Esophagus (tissue), 2 donors: Measurements from ENCODE around the gene GDF7. TPM values are rescaled to one million over a fixed set of nuclear protein-coding genes. Genes with fewer than 3 reads are reported as not detected.

ENCODE experiments used
- H3K27ac ChIP-seq, 2 donors: one replicate each; pipeline ENCODE4 v1.5.1; 2013; ENCODE audit warnings: low read depth in 2 of 2, mild to moderate bottlenecking in 2 of 2, inconsistent platforms in 1 of 2, low read length in 1 of 2, moderate library complexity in 1 of 2
- H3K27me3 ChIP-seq, 2 donors: one replicate each; pipeline ENCODE4 v1.6.1; 2013; ENCODE audit warnings: low read length in 2 of 2, control low read depth in 1 of 2, mild to moderate bottlenecking in 1 of 2; ENCODE audit not compliant: insufficient read depth in 2 of 2, control insufficient read depth in 1 of 2
- H3K36me3 ChIP-seq, 2 donors: one replicate each; pipeline ENCODE4 v1.6.1; 2013; ENCODE audit warnings: low read length in 1 of 2; ENCODE audit not compliant: control insufficient read depth in 2 of 2, insufficient read depth in 2 of 2
- H3K4me1 ChIP-seq, 2 donors: one replicate each; pipeline ENCODE4 v1.6.1; 2013; ENCODE audit warnings: low read length in 1 of 2; ENCODE audit not compliant: control insufficient read depth in 2 of 2, insufficient read depth in 2 of 2
- H3K4me3 ChIP-seq, 2 donors: one replicate each; pipeline ENCODE4 v1.5.1; 2013; ENCODE audit warnings: low read length in 2 of 2, mild to moderate bottlenecking in 2 of 2, low read depth in 1 of 2, moderate library complexity in 1 of 2
- H3K9me3 ChIP-seq, 2 donors: one replicate each; pipeline ENCODE4 v1.6.1; 2013; ENCODE audit warnings: mild to moderate bottlenecking in 2 of 2, low read depth in 1 of 2, low read length in 1 of 2, moderate library complexity in 1 of 2; ENCODE audit not compliant: control insufficient read depth in 2 of 2, insufficient read depth in 1 of 2
- WGBS, 2 donors: extraction: QIAGEN DNeasy Blood & Tissue Kit; methylation state at CpG; one replicate each; pipeline ENCODE4 v1.1.7; 2013; 5-methylcytosine and 5-hydroxymethylcytosine counted together
- polyA plus RNA-seq, 2 donors: library from polyadenylated mRNA; stranded (reverse); fragments of 200-250 nt; gene quantifications; one replicate each; pipeline ENCODE4 v1.2.3, GENCODE V29; 2013
- donor health status: healthy with polysubstance abuse.
- donor health status: Bipolar disorder and iron deficiency.

GDF7 gene
- polyA plus RNA-seq, 2 donors, result 0.56 to 0.59 TPM

DNA sequence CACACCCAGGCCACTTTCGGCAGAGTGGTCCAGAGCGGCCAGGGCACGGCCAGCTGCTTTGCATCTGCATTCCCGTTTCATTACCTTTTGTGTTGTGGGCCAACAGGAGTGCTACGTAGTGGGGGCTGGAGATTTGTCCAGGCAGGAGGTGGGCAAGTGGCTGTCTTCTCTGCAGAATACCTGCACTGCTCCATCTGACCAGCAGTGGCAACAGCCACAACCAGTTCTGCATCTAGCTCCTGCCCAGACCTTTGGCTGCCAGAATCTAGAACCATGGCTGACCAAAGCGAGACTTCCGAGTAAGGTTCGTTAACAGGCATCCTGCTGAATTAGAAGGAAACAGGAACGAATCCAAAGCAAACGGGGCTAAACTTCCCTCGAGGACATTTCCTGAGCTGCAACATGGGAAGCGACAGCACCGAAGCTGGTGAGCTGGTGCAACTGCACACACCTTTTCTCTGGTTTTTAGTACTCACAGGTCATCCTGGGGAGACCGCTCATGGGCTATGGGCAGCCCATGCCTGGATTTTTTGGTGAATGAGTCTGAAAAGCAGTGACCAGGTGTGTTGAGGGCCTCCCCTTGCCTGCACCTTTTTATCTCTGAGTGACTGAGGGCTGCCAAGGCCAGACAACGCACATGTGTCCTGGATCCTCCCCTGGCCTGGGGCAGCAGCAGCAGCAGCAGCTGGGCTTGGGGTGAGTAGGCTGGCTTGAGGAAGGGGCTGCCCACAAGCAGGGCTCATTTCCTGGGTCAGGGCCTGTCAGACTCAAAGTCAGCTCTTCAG, 10.5 kb downstream of the GDF7 start:
- Histone ChIP-seq H3K27me3 (peaks cover 0 to 1% of the 10 kb centered on the region in 2 donors), H3K27ac (no peak overlapping the region), H3K9me3 (peaks cover 0 to 2% of the 10 kb centered on the region in 2 donors), H3K4me3 (no peak overlapping the region), H3K4me1 (peaks cover 0 to 8% of the 10 kb centered on the region in 2 donors), H3K36me3 (peaks cover 0 to 6% of the 10 kb centered on the region in 2 donors)
- WGBS, 2 donors, result 72 to 80% methylated on average over 15 of the region's 15 CpGs

DNA sequence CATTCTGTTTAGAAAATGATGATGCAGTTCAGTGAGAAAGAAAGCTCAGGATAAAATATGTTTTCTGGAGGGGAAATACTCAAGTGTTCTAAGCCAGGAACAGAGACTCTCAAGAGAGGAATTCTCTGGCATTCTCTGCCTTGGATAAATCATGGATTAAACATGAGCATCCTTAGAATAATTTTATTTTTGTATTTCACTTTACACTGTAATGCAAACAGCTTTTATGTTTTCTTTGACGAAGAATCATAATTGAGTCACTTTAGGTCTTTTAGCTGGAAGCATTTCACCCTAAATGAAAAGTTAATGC, 11.1 kb downstream of the GDF7 start:
- WGBS, 2 donors, result 76 to 81% methylated on average over 1 of the region's 1 CpG
- H3K27ac ChIP-seq, result no peak overlapping the region
- H3K4me1 ChIP-seq, result peaks cover 0 to 8% of the 10 kb centered on the region in 2 donors
- H3K27me3 ChIP-seq, result no peaks in the 10 kb centered on the region
- peaks cover 0 to 6% of the 10 kb centered on the region in 2 donors for H3K36me3 ChIP-seq
- H3K4me3 ChIP-seq, result no peak overlapping the region
- H3K9me3 ChIP-seq, result peaks cover 0 to 2% of the 10 kb centered on the region in 2 donors

DNA sequence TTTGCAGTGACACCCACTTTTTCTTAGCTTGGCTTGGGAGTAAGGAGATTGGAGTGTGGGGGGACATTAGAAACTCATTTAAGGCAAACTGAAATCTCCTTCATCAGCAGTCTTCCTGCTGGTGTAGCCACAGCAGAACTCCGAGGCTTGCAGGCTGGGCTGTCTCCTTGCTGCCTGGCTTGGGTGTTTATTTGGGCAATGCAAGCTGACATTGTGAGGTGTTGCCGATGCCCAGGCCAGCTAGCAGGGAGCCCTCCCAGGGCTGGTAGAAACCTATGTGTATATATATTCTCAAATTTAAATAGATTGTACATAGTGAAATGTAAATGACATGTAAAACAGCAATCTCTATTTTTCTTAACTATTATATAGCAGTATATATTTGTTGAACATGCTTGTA, 11.8 kb downstream of the GDF7 start:
- no peak overlapping the region for H3K4me3 ChIP-seq
- peaks cover 0 to 6% of the 10 kb centered on the region in 2 donors for H3K36me3 ChIP-seq
- 76 to 85% methylated on average over 2 of the region's 2 CpGs for WGBS, 2 donors
- no peaks in the 10 kb centered on the region for H3K27me3 ChIP-seq
- no peak overlapping the region for H3K27ac ChIP-seq
- peaks cover 0 to 2% of the 10 kb centered on the region in 2 donors for H3K9me3 ChIP-seq
- peaks cover 0 to 8% of the 10 kb centered on the region in 2 donors for H3K4me1 ChIP-seq

DNA sequence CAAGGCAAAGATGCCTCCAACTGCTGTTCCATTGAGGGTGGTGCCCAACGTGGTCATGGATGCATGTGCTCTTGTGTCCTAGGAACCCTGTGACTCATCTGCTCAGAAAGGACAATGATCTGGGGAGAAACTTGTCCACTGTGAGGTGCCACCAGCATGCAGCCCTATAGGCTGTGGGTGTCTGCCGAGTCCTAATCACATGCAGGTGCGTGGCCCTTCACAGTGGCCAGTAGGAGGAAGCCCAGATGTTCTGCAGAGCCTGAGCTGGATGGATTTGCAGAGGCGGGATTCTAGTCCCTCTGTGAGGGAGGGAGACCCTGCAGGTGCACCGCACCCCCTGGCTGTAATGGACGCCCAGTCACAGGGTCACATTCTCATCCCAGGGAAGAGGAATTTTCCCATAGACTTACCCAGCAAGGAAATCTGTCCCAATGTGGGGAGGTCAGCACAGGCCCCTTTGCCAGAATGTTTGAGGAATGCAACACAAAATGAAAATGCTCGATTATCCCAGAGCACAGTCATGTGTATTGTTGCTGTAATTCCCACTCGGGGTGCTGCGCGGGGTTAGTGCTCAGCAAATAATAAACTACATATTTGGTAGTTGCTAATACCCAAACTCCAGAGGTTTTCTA, 13.9 kb downstream of the GDF7 start:
- Histone ChIP-seq H3K9me3 (peaks cover 0 to 2% of the 10 kb centered on the region in 2 donors), H3K4me1 (peaks cover 0 to 4% of the 10 kb centered on the region in 2 donors), H3K27me3 (no peaks in the 10 kb centered on the region), H3K36me3 (peaks cover 3 to 6% of the 10 kb centered on the region in 2 donors), H3K27ac (no peak overlapping the region), H3K4me3 (no peak overlapping the region)
- 90 to 91% methylated on average over 10 of the region's 10 CpGs for WGBS, 2 donors

DNA sequence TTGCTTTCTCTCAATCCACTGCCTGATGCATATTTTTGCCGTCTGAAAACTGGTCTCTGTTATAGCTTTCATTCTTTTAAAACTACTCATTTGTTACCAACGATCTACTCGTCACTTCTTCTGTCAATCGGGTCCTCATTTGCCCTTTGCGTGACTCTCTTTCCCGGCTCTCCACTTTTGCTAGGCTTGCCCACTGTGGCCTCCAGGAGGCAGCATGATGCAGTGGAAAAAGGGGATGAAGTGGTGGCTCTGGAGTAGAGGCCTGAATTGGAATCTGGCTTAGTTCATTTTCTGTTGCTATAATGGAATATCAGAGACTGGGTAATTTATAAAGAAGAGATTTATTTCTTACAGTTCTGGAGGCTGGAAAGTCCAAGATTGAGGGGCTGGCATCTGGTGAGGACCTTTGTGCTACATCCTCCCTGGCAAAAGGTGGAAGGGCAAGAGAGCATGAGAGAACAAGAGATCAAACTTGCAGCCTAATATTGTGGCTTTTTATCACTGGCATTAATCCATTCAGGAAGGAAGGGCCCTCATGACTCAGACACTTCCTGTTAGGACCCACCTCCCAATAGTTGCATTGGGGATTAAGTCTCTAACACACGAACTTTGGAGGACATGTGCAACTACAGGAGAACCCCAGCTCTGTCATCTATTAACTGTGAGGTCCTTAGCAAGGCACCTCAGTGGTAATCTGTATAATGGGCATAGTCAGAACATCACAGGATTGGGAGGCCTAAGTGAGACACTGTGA, 15.4 kb downstream of the GDF7 start:
- Histone ChIP-seq H3K4me3 (no peak overlapping the region), H3K36me3 (peaks cover 6 to 7% of the 10 kb centered on the region in 2 donors)
- WGBS, 2 donors, result 70 to 85% methylated on average over 7 of the region's 7 CpGs

DNA sequence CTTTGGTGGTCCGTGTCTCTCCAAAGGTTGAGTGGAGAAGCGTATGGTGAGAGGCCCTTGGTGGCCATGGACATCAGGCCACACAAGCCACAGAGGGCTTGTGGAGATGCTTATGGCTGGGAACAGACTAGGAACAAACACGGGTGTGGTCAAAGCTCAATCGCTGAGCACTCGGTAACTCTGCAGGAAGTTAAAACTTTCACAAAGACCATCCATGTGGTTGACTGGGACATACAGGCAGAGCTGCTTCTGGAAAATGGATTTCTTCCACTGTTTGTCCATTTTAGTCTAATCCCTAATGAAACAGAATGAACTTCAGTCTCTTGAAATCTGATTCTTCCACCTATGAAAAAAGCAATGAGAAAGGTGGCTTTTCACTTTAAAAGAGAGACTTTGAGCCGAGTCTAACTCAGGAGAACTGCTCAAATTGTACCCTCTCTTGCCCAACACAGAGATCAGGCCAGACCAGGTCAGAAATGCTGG, 17.7 kb downstream of the GDF7 start:
- 83 to 85% methylated on average over 6 of the region's 6 CpGs for WGBS, 2 donors

More for the DNA sequence above, 15.4 kb downstream of the GDF7 start:
- no peaks in the 10 kb centered on the region for H3K27me3 ChIP-seq
- no peaks in the 10 kb centered on the region for H3K4me1 ChIP-seq
- H3K27ac ChIP-seq, result no peak overlapping the region
- peaks cover 0 to 2% of the 10 kb centered on the region in 2 donors for H3K9me3 ChIP-seq

DNA sequence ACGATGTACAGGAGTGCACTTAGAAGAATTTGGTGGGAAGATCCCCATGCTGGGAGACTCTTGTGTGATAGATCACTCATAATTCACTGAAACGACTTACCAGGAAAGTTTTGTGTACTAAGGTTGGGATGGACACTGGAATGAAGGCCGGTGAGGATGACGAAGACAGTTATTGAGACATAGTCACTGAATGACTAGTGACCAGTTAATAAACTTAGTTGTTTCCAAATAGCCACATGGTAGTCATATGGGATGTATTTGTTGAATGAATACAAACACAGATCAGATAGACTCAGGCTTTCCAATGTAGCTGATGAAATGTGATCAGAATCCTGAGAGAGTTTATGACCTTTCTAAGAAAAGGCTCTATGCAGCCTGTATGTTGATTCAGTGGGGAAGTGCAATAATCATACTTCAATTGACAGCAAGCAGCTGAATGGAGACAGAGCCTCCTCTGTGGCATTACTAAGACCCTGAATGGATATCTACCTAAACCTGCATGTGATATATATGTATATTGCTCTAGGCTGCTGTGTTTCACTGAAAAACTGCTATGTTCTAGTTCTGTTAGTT, 20.4 kb downstream of the GDF7 start:
- Histone ChIP-seq H3K27me3 (no peaks in the 10 kb centered on the region), H3K9me3 (no peaks in the 10 kb centered on the region), H3K4me3 (no peak overlapping the region), H3K36me3 (peaks cover 6 to 7% of the 10 kb centered on the region in 2 donors), H3K27ac (no peak overlapping the region), H3K4me1 (no peaks in the 10 kb centered on the region)
- WGBS, 2 donors, result 95 to 97% methylated on average over 4 of the region's 4 CpGs

More for the DNA sequence above, 17.7 kb downstream of the GDF7 start:
- peaks cover 6 to 10% of the 10 kb centered on the region in 2 donors for H3K36me3 ChIP-seq
- no peaks in the 10 kb centered on the region for H3K27me3 ChIP-seq
- no peak overlapping the region for H3K4me3 ChIP-seq
- H3K27ac ChIP-seq, result no peak overlapping the region
- no peaks in the 10 kb centered on the region for H3K4me1 ChIP-seq
- peaks cover 0 to 2% of the 10 kb centered on the region in 2 donors for H3K9me3 ChIP-seq

DNA sequence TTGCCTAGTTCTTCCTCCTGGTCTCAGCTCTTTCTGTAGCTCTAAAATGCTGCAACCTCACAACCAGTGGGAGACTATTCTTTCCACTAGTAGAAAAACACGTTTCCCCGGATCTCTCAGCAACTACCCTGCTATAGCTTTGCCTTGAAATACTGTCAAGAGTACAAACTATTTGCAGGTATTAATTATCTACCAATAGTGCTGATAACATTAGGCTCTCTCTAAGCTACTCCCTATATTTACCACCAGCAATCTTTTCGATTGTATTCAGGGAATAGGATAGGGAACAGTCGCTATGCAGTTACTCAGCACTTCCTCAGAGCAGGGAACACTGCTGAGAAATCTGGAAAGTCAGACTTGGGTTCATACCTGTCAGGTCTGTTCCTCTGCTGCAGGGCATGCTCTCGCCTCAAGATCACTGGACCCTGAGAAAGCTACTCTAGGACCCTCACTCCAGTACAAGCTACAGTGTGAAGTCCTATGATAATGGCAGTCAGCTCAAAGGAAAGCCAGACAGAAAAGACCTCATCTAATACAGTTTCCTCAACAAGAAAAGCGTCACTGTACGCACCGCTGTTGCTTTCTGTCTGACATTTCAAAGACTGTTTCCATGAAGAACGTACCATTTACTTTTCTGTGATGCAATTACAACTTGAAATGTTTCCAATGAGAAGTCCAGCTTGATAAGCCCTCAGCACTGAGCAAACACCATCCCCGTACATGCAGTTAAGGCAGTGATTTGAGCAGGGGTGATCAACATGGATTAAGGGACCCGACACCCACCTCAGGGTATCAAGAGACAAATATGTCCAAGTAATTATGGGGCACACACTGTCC, 22.7 kb downstream of the GDF7 start:
- Histone ChIP-seq H3K36me3 (peaks cover 6 to 7% of the 10 kb centered on the region in 2 donors), H3K27me3 (no peaks in the 10 kb centered on the region)
- 78 to 94% methylated on average over 11 of the region's 11 CpGs for WGBS, 2 donors

More for the DNA sequence above, 22.7 kb downstream of the GDF7 start:
- no peaks in the 10 kb centered on the region for H3K9me3 ChIP-seq
- no peak overlapping the region for H3K27ac ChIP-seq
- H3K4me3 ChIP-seq, result no peak overlapping the region
- H3K4me1 ChIP-seq, result no peaks in the 10 kb centered on the region
